GM12873 (cell line): ENCODE results near the gene CYP17A1.

Source experiments
- TF ChIP-seq, protein P1 (sequence below): IDR thresholded peaks from 2 replicates; pipeline ENCODE4 v1.5.1; 2012; ENCODE audit warnings: low read depth, mild to moderate bottlenecking, moderate library complexity, low read length, control low read depth; ENCODE audit not compliant: insufficient read depth; ENCODE audit errors: missing control alignments

CYP17A1 gene

DNA sequence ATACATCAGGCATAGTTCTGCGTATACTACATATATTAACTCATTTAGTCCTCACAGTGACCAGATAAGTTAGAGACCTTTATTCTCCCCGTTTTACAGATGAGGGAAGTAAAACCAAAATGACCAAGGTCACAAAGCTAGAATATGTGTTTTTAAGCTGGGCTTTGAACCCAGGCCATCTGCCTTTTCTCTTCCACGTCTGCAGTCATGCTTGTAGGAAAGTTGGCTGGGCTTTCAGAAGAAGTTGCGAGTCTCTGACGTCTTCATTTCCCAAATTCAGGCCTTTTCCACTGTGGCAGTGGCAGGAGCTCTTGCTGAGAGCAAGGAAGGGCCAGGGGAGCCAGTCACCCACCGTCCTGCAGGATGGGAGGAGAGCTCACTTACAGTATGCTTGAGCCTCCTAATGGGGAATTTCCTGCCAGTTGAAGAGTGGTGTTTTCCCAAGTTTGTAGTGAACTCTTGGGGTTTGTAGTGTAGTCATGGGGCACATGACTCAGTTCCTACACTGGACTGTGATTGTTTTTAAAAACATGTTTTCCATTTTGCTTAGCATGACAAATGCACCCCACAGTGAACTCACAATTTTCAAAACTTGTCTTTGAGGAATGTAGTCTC lies 34.2 kb downstream of the CYP17A1 start:
- TF ChIP-seq, protein P1, sequence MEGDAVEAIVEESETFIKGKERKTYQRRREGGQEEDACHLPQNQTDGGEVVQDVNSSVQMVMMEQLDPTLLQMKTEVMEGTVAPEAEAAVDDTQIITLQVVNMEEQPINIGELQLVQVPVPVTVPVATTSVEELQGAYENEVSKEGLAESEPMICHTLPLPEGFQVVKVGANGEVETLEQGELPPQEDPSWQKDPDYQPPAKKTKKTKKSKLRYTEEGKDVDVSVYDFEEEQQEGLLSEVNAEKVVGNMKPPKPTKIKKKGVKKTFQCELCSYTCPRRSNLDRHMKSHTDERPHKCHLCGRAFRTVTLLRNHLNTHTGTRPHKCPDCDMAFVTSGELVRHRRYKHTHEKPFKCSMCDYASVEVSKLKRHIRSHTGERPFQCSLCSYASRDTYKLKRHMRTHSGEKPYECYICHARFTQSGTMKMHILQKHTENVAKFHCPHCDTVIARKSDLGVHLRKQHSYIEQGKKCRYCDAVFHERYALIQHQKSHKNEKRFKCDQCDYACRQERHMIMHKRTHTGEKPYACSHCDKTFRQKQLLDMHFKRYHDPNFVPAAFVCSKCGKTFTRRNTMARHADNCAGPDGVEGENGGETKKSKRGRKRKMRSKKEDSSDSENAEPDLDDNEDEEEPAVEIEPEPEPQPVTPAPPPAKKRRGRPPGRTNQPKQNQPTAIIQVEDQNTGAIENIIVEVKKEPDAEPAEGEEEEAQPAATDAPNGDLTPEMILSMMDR, result no peak

DNA sequence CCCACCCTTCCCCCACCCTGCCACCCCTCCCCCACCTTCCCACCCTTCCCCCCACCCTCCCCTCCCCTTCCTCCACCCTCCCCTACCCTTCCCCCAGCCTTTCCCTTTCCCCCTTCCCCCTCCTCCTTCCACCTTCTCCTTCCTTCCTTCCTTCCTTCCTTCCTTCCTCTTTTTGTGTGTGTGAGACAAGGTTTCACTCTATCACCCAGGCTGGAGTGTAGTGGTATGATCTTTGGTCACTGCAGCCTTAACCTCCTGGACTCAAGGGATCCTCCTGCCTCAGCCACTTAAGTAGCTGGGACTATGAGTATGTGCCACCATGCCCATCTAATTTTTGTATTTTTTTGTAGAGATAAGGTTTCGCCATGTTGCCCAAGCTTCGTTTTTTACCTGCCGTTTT lies 35.2 kb downstream of the CYP17A1 start:
- TF ChIP-seq, protein P1, result no peak

DNA sequence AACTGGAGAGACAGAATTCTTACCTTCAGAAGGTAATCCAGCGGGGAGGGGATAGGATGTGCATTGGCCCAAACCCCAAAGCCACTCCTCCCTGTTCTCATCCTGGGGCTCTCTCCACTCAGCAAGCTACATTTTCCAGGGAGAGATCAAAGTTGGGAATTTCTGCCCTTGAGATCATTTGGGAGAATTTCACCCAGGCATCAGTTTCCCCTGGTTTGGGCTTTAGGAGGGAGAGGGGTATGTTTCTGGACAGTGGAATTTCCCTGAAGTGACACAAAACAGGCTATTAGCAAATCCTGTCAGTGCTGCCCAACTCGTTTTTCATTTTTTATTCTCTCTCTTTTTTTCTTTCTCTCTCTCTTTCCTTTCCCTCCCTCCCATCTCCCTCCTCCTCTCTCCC lies 35.7 kb downstream of the CYP17A1 start:
- TF ChIP-seq, protein P1, result no peak

DNA sequence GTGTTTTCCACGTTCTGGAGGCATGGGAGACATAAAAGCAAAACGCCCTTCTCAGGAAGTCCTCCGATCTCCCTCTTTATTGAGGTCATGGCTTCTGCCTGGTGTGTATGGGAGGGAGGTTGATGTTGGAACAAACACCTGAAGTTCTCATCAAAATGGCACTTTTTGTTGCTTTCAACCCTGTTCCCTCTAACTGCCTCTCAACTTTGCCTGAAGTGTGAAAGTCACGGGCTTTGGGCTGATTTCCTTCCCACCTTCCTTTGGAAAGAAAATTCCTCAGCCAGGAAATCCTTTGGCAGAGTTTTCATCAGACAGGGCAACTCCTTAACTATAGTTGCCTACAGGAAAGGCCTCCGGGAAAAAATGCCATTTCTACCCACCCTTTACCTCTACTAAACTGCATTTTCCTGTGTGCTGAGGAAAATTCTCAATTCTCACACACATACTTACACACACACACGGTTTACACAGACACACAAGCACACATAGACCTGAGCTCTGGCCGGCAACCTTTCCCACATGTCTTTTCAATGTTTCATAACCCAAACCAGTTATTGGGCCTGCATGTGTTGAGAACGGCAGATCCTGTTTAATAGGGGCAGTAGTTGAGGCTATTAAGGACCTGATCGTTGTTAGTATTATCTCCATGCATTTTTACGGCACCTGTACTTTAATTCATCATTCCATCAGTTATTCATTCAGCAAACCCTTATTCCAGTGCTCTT lies 36.4 kb downstream of the CYP17A1 start:
- TF ChIP-seq, protein P1, result no peak

DNA sequence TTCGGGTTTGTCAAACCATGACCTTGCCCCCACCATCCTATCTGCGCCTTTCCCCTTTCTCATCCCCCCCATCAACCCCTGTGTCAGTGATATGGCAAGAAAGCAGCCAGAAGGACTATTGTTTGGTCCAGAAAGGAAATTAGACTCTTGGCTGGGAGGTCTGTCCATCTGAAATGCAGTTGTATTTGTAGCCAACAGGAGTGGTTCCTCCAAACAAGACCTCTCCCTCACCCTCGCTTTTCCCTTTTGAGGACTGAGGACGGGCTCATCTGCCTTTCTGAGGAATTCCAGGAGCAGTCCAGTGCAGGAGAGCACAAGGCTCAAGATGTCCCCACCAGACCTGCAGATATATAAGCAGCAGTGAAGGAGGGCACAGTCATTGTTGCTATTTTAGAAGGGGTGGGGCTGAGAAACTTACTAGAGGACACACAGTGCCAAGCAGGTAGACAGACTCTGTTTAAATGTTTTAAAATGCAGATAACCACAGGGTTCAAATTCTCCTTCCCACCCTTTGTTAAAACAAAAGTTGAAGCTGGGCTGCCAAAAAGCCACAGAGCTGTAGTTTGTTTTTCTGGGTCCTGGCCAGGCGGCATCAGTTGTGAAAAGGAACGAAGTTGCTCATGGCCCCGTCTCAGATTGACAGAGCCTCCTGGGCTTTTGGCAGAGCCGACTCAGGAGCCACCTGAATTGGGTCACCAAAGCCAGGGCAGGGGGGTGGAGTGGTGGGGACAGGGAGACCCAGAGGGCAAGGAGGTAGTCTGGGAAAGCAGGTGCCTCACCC lies 37.3 kb downstream of the CYP17A1 start:
- TF ChIP-seq, protein P1, result no peak

DNA sequence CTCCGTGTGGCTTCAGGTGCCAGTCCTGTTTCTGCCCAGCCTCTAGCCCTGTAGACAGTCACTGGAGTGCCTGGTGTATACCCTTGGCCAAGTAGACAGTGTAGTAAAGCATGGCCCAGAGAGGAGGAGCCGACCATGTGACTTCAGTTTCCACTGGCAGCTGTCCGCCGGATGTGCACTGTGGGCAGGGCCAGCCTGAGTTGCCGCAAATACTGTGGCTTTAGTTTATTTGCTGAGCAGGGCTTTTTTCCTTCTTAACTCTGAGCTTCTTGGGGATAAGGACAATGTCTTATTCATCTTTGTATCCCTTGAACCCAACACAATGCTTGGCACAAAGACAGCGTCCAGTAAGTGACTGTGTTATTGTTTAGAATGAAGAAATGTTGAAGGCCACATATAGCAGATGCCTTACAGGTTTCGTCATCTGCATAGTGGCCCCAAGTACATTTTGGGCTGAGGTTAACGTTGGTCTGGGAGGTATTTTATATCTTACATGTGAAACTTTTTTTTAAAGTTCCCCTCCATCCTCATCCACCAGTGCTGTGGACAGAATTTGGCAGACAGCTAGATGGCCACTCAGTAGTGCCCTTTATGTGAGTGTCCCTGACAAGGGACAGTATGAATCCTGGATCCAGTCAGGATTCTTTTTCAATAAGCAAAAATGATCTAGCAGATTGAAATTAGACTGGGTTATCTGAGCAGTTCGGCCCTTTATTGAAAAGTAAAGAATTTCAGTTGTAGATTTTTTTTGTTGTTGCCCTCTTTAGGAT lies 40.6 kb downstream of the CYP17A1 start:
- TF ChIP-seq, protein P1, result no peak
